GM19468 (cell line): ENCODE data around the gene TPR.

Source experiments
- ATAC-seq: cut with Tn5 transposase; IDR thresholded peaks from one replicate; pipeline ENCODE4 v1.9.1; 2021; ENCODE audit warnings: mild to moderate bottlenecking, moderate library complexity, moderate number of reproducible peaks; ENCODE audit not compliant: unreplicated experiment; ENCODE audit errors: extremely low read depth

Gene TPR

DNA sequence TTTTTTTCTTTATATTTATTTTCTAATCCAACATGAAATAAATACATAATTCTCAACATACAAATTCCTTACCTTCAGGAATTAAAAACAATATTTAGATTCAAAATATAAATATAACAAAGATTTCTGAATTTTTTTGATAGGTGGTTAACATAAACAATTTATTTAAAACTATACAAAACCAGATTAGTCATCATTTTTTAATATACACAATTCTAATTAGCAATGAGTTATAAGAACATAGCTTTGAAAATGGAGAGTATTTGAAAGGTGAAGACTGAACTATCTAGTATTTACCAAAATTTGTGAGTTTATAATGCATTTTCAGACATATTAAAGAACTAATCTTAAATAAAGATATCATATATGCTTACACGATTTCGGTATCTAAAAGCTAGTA lies 37.5 kb downstream of the TPR start:
- ATAC-seq: no peak

DNA sequence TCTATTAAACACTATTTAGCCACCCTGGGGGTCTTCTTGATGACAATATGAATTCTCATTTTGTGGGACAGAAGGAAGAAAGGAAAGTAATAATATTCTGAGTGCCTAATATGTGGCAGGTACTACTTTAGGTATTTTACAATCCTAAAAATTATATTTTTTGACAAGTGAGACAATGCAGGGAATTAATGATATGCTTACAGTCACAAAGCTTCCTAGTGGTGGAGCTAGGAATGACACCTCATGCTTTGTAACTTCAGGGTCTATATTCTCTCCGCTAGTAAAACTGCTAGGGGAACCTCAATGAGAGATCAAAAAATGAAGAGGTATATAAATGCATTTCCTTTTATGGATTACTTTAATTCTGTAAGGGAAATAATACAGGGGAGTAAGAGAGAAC lies 44.3 kb downstream of the TPR start:
- ATAC-seq: no peak

DNA sequence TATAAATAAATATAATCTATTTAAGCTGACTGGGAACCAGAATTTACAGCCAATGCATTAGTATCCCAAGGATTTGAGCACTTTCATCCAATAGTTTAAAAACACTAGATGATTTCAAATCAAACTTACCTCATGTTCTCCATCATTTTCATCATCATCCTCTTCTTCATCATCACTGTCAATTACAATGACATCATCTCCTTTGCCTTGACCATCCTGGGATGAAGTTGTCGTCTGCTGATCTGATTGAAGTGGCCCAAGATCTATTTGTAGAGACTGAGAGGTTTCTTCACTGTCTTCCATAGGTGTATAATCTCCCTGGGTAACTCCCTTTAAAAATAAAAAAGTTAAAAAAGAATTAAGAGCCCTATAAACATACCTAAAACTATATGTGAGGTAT lies 47.7 kb downstream of the TPR start:
- no peak for ATAC-seq

DNA sequence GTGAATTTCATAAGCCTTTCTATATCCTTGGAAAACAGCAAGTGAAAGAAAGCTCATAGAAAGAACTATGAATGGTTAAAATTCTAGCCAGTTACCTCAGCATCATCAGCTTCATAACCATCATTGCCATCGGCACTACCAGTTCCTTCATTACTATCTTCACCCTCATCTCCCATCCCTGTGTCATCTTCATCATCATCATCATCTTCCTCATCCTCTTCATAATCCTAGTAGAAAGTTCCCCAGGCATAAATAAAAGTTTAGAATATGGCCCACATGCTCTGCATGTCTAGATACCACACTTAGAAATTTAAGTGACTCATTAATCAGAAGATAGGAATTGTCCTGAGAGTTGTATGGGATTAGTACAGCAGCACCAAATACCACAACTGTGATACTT lies 49.0 kb downstream of the TPR start:
- ATAC-seq: no peak

DNA sequence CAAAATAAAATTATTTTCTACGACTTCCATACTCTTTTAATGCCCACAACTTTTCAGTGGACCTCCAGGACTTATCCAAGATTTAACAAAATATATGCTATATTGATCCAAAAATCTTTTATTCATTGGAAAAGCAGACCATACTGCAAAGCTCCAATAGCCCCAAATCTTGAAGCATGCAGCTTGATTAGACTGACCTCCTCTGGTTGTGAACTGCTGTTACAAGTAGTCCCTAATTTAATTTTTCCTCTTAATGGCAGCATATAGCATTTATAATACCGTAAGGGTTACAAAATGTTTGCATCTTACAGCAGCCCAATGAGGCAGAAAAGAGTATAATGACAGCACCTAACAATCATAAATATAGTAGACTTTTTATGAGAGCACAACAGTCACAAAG lies 49.8 kb downstream of the TPR start:
- ATAC-seq: no peak

DNA sequence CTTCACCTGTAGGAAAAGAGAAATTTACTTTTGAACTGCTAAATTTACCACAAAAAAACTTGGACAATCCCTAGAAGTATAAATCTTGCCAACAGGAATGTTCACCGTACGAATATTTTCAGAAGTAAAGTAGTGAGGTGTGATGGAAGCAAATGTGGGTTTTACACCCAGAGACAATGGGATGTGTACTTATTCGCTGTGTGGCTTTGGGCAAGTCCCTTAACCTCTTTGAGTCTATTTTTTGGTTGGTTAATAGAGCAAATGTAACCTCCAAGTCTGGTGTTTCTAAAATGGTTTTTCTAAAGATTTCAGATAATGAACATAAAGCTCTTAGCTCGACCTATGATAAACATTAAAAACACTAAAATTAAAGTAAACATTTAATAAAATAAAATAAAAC lies 51.2 kb downstream of the TPR start:
- no peak for ATAC-seq

DNA sequence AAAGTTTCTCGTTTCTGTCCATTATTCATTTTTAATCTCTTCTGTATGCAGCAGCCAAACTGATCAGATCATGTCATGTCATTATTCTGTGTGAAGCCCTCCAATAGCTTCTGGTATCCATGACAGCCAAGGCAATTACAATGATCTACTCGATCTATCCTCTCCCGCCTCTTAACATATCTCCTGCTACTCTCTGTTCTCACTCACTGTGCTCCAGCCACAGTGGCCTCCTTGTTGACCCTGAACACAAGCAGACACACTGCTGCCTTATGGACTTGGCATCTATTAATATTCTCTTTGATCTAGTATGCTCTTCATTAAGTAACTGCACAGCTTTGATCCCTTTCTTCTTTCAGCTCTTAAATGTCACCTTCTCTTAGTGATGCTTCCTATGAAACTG lies 59.5 kb downstream of the TPR start:
- ATAC-seq: no peak

DNA sequence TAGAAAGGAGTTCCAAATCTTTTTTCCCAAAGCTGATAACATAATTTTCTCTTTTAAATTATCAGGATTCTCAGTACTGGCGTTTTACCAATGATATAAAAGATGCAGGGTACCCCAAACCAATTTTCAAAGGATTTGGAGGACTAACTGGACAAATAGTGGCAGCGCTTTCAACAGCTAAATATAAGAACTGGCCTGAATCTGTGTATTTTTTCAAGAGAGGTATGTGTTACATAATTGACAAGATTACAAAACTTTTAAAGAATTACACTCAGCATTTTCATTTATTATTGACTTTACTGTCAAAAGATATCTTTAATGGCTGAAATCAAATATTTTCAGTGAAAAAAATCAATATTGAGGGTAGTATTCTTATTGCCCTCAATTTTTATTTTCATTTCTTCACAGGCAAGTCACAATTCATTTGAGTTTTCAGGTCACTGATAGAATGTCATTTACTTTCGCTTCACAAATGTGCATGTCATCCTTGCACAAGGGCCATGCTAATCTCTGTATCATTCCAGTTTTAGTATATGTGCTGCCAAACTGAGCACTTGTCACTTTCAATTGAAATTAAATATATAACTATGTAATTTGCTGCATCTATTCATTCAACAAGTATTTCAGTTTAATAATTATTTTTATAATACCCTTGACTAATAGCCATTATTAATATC lies 63.5 kb downstream of the TPR start:
- no peak for ATAC-seq

DNA sequence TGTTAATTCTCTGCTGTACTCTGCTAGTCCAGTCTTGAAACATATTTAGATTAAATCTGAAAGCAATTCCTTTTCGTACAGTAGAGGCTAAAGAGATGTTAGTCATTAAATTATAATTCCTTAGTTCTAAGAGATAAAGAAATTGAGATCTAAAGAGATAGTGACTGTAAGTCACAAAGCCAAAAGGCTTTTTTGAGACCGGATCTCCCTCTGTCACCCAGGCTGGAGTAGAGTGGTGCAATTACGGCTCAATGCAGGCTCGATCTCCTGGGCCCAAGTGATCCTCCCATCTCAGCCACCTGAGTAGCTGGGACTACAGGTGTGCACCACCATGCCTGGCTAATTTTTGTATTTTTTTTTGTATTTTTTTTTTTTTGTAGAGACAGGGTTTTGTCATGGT lies 64.7 kb downstream of the TPR start:
- ATAC-seq: no peak

DNA sequence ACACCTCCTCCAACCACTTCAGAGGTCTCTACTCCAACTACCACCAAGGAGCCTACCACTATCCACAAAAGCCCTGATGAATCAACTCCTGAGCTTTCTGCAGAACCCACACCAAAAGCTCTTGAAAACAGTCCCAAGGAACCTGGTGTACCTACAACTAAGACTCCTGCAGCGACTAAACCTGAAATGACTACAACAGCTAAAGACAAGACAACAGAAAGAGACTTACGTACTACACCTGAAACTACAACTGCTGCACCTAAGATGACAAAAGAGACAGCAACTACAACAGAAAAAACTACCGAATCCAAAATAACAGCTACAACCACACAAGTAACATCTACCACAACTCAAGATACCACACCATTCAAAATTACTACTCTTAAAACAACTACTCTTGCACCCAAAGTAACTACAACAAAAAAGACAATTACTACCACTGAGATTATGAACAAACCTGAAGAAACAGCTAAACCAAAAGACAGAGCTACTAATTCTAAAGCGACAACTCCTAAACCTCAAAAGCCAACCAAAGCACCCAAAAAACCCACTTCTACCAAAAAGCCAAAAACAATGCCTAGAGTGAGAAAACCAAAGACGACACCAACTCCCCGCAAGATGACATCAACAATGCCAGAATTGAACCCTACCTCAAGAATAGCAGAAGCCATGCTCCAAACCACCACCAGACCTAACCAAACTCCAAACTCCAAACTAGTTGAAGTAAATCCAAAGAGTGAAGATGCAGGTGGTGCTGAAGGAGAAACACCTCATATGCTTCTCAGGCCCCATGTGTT lies 66.6 kb downstream of the TPR start:
- ATAC-seq: no peak

DNA sequence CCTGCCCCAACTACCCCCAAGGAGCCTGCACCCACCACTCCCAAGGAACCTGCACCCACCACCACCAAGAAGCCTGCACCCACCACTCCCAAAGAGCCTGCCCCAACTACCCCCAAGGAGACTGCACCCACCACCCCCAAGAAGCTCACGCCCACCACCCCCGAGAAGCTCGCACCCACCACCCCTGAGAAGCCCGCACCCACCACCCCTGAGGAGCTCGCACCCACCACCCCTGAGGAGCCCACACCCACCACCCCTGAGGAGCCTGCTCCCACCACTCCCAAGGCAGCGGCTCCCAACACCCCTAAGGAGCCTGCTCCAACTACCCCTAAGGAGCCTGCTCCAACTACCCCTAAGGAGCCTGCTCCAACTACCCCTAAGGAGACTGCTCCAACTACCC lies 67.6 kb downstream of the TPR start:
- no peak for ATAC-seq

DNA sequence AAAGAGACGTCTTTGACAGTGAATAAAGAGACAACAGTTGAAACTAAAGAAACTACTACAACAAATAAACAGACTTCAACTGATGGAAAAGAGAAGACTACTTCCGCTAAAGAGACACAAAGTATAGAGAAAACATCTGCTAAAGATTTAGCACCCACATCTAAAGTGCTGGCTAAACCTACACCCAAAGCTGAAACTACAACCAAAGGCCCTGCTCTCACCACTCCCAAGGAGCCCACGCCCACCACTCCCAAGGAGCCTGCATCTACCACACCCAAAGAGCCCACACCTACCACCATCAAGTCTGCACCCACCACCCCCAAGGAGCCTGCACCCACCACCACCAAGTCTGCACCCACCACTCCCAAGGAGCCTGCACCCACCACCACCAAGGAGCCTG lies 68.5 kb downstream of the TPR start:
- ATAC-seq: no peak

DNA sequence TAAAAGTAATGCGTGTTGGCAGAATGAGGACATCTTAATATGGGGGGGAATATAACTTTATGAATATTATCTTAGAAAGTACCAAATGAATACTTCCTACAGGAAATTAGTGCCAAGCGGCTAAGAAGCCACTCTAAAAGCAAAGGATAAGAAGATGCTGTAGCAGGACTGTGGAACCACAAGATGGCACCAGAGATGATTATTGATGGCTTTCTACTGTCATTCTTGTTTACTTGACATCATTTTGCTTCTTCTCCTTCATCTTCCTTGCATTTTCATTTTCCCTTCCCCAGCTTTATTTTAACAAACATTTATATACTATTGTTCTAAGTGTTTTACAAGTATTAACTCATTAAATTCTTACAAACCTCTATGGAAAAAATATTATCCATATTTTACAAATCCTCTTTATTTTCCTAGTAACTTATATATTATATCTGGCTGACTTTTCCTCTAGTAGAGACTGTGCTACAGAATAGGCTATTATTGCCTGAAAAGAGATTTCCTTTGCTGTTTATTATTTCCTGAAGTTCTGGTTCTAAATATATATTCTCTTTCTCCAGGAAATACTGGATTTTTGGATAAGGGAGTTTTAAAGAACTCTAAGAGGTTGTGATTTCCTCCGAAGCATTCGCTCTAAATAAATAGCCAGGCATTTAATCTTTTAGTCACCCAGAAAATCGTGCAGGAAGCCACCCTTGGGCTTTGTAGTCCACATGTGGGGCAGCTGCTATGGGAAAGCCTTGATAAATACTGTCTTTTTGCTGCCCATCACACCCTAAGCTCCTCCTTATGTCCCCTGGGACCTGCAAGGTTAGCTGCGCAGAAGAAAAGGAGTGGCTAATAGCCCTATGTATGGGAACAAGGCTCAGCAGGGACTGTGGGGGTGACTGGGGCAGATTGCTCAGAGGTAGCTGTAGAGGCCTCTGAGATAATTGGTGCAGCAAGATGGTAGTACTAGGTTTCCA lies 69.8 kb downstream of the TPR start:
- ATAC-seq: peak; percentile 71

DNA sequence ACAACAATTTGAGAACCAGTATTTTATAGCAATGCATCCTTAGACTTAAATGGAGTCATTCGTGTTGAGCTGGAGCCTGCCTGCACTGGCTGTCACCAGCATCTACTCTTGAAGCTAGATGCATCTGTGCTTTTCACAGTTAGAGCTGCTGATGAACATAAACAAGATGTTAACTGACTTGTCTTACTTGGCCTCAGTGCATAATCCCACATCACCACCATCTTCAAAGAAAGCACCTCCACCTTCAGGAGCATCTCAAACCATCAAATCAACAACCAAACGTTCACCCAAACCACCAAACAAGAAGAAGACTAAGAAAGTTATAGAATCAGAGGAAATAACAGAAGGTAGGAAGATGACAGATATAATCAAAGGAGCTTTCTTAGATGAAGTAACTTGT lies 71.1 kb downstream of the TPR start:
- ATAC-seq: no peak

DNA sequence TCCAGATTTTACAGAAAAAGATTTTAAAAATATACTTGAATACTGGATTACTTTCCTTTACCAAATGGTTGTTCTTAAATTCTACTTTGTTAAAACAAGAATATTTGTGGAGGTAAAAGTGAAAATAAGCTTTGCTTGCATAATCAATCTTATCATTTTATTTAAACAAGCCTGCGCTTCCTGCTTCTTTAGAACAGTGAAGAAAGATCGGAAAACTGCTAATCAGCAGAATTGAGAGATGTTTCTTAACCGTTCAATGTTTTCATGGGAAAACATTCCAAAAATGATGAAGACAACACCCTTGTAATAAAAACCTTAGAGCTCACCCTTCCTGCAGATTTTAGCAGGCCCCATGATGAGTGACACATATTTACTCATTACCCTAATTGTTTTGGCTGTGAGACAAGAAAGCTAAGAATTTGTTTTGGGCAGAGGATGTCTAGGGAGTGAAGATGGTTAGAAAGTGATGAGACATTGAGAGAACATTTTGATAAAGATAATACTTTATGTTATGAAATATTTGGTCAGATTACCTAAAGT lies 72.6 kb downstream of the TPR start:
- ATAC-seq: no peak

DNA sequence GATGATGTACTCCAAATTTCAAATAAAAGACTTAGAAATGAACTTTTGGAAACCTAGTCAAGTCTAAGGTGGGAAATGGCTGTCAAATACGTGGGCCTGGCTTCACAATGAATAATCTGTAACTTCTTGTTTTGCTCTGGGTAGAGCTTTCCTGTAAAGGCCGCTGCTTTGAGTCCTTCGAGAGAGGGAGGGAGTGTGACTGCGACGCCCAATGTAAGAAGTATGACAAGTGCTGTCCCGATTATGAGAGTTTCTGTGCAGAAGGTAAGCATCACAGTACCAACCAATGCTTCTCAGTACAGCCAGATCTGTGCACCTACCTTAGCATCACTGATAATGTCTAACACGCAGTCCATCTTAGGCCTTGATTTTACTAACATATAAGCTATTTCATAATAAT lies 73.6 kb downstream of the TPR start:
- ATAC-seq: no peak

DNA sequence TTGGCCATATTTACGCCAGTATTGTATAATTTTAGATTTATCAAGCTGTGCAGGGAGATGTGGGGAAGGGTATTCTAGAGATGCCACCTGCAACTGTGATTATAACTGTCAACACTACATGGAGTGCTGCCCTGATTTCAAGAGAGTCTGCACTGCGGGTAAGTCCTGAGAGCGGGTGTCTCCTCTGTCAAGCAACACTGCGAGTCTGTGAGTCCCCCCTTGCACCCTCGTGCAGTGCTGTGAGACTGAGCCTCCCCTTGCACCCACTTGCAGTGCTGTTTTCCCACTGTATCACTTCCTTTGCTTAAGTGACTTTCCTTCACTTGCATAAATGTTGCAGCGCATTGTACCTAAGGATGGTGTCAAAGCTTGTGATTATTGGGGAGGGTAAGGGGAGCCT lies 75.0 kb downstream of the TPR start:
- ATAC-seq: no peak

DNA sequence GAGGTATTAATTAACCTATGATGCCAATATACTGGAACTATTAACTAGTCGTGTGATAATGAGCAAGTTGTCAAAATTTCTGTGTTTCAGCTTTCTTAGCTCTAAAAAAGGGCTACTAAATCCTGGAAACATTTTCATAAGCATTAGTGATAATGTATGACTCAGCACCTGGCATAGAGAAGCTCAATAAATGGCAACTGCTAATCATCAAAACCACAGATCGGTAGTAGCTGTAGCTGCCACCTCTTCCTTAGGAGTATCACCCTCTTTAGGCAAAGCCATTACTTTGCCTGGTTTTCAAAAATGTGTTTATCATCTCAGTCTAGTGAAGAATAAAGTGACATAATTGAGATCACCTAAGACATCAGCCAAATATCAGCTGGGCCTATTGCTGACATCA lies 75.5 kb downstream of the TPR start:
- no peak for ATAC-seq

DNA sequence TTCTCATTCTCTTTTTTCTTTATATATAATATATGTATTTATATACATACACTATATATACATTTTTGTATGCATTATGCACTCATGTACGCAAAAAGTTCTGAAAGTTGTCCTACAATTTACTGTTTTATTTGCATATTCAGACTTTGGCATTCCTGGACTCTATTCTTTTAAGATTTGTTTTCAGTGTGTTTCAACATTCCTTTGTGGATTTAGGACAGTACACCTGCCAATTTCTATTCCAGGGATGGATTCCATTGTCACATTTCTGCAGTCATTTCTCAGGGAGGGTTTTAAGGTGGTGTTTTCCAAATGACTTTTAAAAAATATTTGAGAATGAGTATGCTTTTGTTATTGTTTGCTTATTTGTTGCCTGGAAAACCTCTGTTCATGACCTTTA lies 76.2 kb downstream of the TPR start:
- ATAC-seq: no peak

DNA sequence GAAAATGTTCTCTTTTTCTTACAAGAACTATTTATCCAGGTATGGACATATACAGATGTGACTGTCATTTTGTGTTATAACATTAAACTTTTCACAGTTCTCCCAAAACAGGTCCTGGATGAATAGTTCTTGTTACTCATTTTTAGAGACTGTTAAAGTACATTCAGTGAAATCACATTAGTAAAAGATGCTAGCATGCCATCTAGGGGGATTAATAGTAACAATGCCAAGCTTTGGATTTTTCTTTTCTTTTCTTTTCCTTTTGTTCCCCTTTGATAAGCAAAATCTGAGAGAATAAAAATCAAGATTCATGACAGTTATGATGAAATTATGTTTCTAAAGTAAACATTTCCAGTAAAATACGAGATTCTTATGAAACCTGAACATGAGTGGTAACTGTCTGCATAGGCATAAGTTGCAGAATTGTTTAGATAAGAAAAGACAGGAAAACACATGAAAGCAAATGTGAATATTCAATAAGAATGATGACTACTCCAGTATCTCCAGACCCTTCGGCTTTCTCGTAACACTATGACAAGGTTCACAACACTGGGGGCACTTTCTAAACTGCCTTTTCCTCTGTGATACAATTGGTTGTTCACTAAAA lies 77.5 kb downstream of the TPR start:
- no peak for ATAC-seq
